ENCODE results near the gene SMIM7. TPM values are rescaled to one million over a fixed set of nuclear protein-coding genes. Genes with fewer than 3 reads are reported as not detected.
"Not testable (repeated sequence)": the region's sequence is repeated elsewhere in the genome, so short reads cannot be mapped to it uniquely, and the experiment has no call there.

Gene SMIM7
- total RNA-seq, 1 experiment from 2014 or later, result 66.4 TPM

DNA sequence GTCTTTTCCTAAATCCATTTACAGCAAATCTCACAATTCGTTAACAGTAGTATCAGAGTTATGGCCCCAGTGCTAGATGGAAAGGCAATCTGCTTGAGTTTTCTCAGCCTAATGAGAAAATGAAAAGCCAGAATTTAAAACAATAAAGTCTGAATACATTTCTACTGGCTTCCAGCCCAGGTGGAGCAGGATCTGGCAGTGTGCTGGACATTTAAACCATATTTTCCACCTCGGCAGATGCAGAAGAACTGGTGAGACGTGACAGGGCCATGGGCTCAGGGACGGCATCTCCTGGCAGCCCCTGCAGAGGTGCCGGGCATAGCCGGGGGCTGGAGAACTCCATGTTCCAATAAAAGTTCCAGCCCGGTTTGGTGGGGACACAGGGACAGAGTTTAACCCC is 7.1 kb downstream of the SMIM7 start:
- POLR2A ChIA-PET, result no interaction called here
- Histone ChIP-seq H3K36me3 (ENCODE audit: control insufficient read depth in 1 of 2, insufficient read depth in 2 of 2, low read length in 2 of 2) (peaks cover 32 to 55% of the 10 kb centered on the region in 2 experiments; a peak in 3 of 4 replicates), H3K9me2 (ENCODE audit: insufficient read depth) (no peaks in the 10 kb centered on the region), H3K4me3 (replicated peaks in 1 of 2; ENCODE audit: low read depth in 1 of 2, low read length in 2 of 2) (no peak overlapping the region), H4K20me1 (ENCODE audit: insufficient read depth) (no peaks in the 10 kb centered on the region; the same call in 1 of the 2 replicates), H3K4me1 (ENCODE audit: control insufficient read depth in 1 of 2, insufficient read depth in 2 of 2, low read length in 2 of 2) (no peaks in the 10 kb centered on the region), H3K27me3 (ENCODE audit: insufficient read depth, low read length) (no peaks in the 10 kb centered on the region), H3K79me2 (ENCODE audit: insufficient read depth, low read length) (peaks cover 37% of the 10 kb centered on the region), H3K9ac (ENCODE audit: low read length) (no peak overlapping the region), H3K27ac (ENCODE audit: low read depth, low read length) (no peak overlapping the region), H2AFZ (ENCODE audit: low read depth, low read length, poor library complexity, severe bottlenecking) (no peak overlapping the region), H3K4me2 (ENCODE audit: low read length) (no peak overlapping the region), H3K9me3 (ENCODE audit: control insufficient read depth in 1 of 2, insufficient read depth in 1 of 2, low read depth in 1 of 2, low read length in 2 of 2) (no peaks in the 10 kb centered on the region)
- DNase-seq (ENCODE audit: low read depth, low spot score) (no peak), ATAC-seq (no peak)
- TF ChIP-seq POLR2AphosphoS5 (IDR thresholded peaks at IDR 0.05; ENCODE audit: low read depth, low read length), result no peak
- TF ChIP-seq SRF (IDR thresholded peaks at IDR 0.05; ENCODE audit: low read depth), result no peak
- TF ChIP-seq, protein P1, sequence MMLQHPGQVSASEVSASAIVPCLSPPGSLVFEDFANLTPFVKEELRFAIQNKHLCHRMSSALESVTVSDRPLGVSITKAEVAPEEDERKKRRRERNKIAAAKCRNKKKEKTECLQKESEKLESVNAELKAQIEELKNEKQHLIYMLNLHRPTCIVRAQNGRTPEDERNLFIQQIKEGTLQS (IDR thresholded peaks at IDR 0.05), result no peak
- no peak for TF ChIP-seq ZNF274 (IDR thresholded peaks at IDR 0.05; ENCODE audit: low read depth, low read length)
- TF ChIP-seq, protein P2, sequence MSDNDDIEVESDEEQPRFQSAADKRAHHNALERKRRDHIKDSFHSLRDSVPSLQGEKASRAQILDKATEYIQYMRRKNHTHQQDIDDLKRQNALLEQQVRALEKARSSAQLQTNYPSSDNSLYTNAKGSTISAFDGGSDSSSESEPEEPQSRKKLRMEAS (IDR thresholded peaks at IDR 0.05), result no peak
- TF ChIP-seq, protein P3, sequence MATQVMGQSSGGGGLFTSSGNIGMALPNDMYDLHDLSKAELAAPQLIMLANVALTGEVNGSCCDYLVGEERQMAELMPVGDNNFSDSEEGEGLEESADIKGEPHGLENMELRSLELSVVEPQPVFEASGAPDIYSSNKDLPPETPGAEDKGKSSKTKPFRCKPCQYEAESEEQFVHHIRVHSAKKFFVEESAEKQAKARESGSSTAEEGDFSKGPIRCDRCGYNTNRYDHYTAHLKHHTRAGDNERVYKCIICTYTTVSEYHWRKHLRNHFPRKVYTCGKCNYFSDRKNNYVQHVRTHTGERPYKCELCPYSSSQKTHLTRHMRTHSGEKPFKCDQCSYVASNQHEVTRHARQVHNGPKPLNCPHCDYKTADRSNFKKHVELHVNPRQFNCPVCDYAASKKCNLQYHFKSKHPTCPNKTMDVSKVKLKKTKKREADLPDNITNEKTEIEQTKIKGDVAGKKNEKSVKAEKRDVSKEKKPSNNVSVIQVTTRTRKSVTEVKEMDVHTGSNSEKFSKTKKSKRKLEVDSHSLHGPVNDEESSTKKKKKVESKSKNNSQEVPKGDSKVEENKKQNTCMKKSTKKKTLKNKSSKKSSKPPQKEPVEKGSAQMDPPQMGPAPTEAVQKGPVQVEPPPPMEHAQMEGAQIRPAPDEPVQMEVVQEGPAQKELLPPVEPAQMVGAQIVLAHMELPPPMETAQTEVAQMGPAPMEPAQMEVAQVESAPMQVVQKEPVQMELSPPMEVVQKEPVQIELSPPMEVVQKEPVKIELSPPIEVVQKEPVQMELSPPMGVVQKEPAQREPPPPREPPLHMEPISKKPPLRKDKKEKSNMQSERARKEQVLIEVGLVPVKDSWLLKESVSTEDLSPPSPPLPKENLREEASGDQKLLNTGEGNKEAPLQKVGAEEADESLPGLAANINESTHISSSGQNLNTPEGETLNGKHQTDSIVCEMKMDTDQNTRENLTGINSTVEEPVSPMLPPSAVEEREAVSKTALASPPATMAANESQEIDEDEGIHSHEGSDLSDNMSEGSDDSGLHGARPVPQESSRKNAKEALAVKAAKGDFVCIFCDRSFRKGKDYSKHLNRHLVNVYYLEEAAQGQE (IDR thresholded peaks at IDR 0.05; ENCODE audit: low read depth), result no peak
- TF ChIP-seq, protein P4, sequence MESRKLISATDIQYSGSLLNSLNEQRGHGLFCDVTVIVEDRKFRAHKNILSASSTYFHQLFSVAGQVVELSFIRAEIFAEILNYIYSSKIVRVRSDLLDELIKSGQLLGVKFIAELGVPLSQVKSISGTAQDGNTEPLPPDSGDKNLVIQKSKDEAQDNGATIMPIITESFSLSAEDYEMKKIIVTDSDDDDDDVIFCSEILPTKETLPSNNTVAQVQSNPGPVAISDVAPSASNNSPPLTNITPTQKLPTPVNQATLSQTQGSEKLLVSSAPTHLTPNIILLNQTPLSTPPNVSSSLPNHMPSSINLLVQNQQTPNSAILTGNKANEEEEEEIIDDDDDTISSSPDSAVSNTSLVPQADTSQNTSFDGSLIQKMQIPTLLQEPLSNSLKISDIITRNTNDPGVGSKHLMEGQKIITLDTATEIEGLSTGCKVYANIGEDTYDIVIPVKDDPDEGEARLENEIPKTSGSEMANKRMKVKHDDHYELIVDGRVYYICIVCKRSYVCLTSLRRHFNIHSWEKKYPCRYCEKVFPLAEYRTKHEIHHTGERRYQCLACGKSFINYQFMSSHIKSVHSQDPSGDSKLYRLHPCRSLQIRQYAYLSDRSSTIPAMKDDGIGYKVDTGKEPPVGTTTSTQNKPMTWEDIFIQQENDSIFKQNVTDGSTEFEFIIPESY (IDR thresholded peaks at IDR 0.05; ENCODE audit: extremely low read depth, insufficient replicate concordance, low read length), result no peak
- no peak for TF ChIP-seq CBX3 (IDR thresholded peaks at IDR 0.05; ENCODE audit: low read depth)
- TF ChIP-seq SIN3A (IDR thresholded peaks at IDR 0.05; ENCODE audit: low read depth), result no peak
- no peak for TF ChIP-seq JUND (IDR thresholded peaks at IDR 0.05)
- TF ChIP-seq SP1 (IDR thresholded peaks at IDR 0.05; ENCODE audit: low read depth), result no peak
- TF ChIP-seq FOSL1 (IDR thresholded peaks at IDR 0.05; ENCODE audit: low read depth), result no peak
- TF ChIP-seq ZFX (IDR thresholded peaks at IDR 0.05), result no peak
- no peak for TF ChIP-seq TCF7L2 (IDR thresholded peaks at IDR 0.05; ENCODE audit: borderline replicate concordance, extremely low read depth, insufficient read depth, insufficient read length)
- no TSS peak for BruUV-seq (replicated peaks)
- RAD21 ChIA-PET (ENCODE audit: low non-redundant PET in 1 of 2, low total read pairs in 2 of 2, uncharacterized antibody in 2 of 2, unreplicated experiment in 2 of 2), result no interaction called here
- intact Hi-C loops (cut with micrococcal nuclease), result no loop called here
- CTCF ChIA-PET, result no interaction called here

DNA sequence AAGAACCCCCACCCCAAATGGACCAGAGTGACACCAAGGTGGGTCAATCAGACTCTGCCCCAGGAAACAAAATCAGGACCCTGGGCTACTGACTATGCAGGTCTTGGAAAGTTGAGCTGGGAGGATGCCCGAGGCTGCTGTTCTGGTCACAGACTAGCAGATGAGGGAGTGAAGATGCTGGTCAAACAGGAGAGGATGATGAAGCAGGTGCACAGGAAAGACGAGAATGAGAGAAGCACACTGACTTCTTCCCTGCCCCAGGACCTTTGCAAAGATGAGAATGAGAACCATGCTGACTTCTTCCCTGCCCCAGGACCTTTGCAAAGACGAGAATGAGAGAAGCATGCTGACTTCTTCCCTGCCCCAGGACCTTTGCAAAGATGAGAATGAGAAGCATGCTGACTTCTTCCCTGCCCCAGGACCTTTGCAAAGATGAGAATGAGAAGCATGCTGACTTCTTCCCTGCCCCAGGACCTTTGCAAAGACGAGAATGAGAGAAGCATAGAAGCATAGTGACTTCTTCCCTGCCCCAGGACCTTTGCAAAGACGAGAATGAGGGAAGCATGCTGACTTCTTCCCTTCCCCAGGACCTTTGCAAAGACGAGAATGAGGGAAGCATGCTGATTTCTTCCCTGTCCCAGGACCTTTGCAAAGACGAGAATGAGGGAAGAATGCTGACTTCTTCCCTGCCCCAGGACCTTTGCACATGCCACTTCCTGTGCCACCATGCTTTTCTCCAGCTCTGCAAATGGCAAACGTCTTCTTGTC is 8.3 kb downstream of the SMIM7 start:
- ATAC-seq; RAD21 ChIA-PET (ENCODE audit: low non-redundant PET in 1 of 2, low total read pairs in 2 of 2, uncharacterized antibody in 2 of 2, unreplicated experiment in 2 of 2); POLR2A ChIA-PET: not testable (repeated sequence)

More for the DNA sequence above, 8.3 kb downstream of the SMIM7 start:
- H3K27ac ChIP-seq (ENCODE audit: low read depth, low read length); H3K9me2 ChIP-seq (ENCODE audit: insufficient read depth); H3K9me3 ChIP-seq (ENCODE audit: control insufficient read depth in 1 of 2, insufficient read depth in 1 of 2, low read depth in 1 of 2, low read length in 2 of 2); H2AFZ ChIP-seq (ENCODE audit: low read depth, low read length, poor library complexity, severe bottlenecking); intact Hi-C loops (cut with micrococcal nuclease); H4K20me1 ChIP-seq (ENCODE audit: insufficient read depth); CTCF ChIA-PET; H3K27me3 ChIP-seq (ENCODE audit: insufficient read depth, low read length); H3K4me3 ChIP-seq (replicated peaks in 1 of 2; ENCODE audit: low read depth in 1 of 2, low read length in 2 of 2); H3K4me1 ChIP-seq (ENCODE audit: control insufficient read depth in 1 of 2, insufficient read depth in 2 of 2, low read length in 2 of 2); DNase-seq (ENCODE audit: low read depth, low spot score); BruUV-seq (replicated peaks); H3K9ac ChIP-seq (ENCODE audit: low read length); H3K4me2 ChIP-seq (ENCODE audit: low read length): not testable (repeated sequence)
- Histone ChIP-seq H3K79me2 (ENCODE audit: insufficient read depth, low read length) (peaks cover 27% of the 10 kb centered on the region), H3K36me3 (ENCODE audit: control insufficient read depth in 1 of 2, insufficient read depth in 2 of 2, low read length in 2 of 2) (peaks cover 35 to 49% of the 10 kb centered on the region in 2 experiments)
